Activated gamma-delta T cell (primary cell): ENCODE measurements around the gene HSPA14.
"Not testable (repeated sequence)": the region's sequence is repeated elsewhere in the genome, so short reads cannot be mapped to it uniquely, and the experiment has no call there.

Source experiments
- DNase-seq: peaks from one replicate; lab custom pipeline; 2025; lab: John Stamatoyannopoulos, UW

The HSPA14 gene

GRCh38 chr10:14837003-14837756 is 926 bp upstream of the HSPA14 start:
- no peak for DNase-seq

GRCh38 chr10:14838582-14839304 is 637 bp downstream of the HSPA14 start:
- DNase-seq: peak; percentile 27

GRCh38 chr10:14839305-14839695 is 1.2 kb downstream of the HSPA14 start:
- DNase-seq: no peak

- no peak for DNase-seq
Observed at GRCh38 chr10:14840178-14840577, 2.1 kb downstream of the HSPA14 start.

- no peak for DNase-seq
Observed at GRCh38 chr10:14843327-14843988, 5.4 kb downstream of the HSPA14 start.

- DNase-seq: no peak
Observed at GRCh38 chr10:14844948-14845347, 6.8 kb downstream of the HSPA14 start.

GRCh38 chr10:14852236-14852635 is 14.1 kb downstream of the HSPA14 start:
- no peak for DNase-seq

- no peak for DNase-seq
Observed at GRCh38 chr10:14855453-14855852, 17.3 kb downstream of the HSPA14 start.

- DNase-seq: no peak
Observed at GRCh38 chr10:14858338-14858960, 20.3 kb downstream of the HSPA14 start.

GRCh38 chr10:14859043-14859442 is 20.9 kb downstream of the HSPA14 start:
- DNase-seq: no peak

GRCh38 chr10:14859775-14860174 is 21.7 kb downstream of the HSPA14 start:
- no peak for DNase-seq

- no peak for DNase-seq
Observed at GRCh38 chr10:14860791-14861190, 22.7 kb downstream of the HSPA14 start.

- DNase-seq: not testable (repeated sequence)
Observed at GRCh38 chr10:14864466-14864865, 26.4 kb downstream of the HSPA14 start.

- DNase-seq: not testable (repeated sequence)
Observed at GRCh38 chr10:14864871-14865270, 26.8 kb downstream of the HSPA14 start.

- no peak for DNase-seq
Observed at GRCh38 chr10:14873090-14873760, 35.1 kb downstream of the HSPA14 start.

GRCh38 chr10:14875941-14876340 is 37.8 kb downstream of the HSPA14 start:
- DNase-seq: no peak

GRCh38 chr10:14876764-14877163 is 38.7 kb downstream of the HSPA14 start:
- DNase-seq: no peak

- peak; percentile 93 for DNase-seq
Observed at GRCh38 chr10:14878266-14879123, 40.4 kb downstream of the HSPA14 start, which contains the start of gene SUV39H2. Gene SUV39H2, plus strand, starts transcription at chr10:14878866. Its CDS starts 23 bp downstream, at chr10:14878889.

GRCh38 chr10:14879124-14879927 is 41.2 kb downstream of the HSPA14 start:
- DNase-seq: peak; percentile 31

GRCh38 chr10:14879928-14880193 is 41.8 kb downstream of the HSPA14 start:
- DNase-seq: no peak
